Esophagus (tissue), 2 donors: ENCODE measurements around the gene LRRC3. TPM values are rescaled to one million over a fixed set of nuclear protein-coding genes. Genes with fewer than 3 reads are reported as not detected.

Experiments
- H3K27ac ChIP-seq, 2 donors: one replicate each; pipeline ENCODE4 v1.5.1; 2013; ENCODE audit warnings: low read depth in 2 of 2, mild to moderate bottlenecking in 2 of 2, inconsistent platforms in 1 of 2, low read length in 1 of 2, moderate library complexity in 1 of 2
- H3K27me3 ChIP-seq, 2 donors: one replicate each; pipeline ENCODE4 v1.6.1; 2013; ENCODE audit warnings: low read length in 2 of 2, control low read depth in 1 of 2, mild to moderate bottlenecking in 1 of 2; ENCODE audit not compliant: insufficient read depth in 2 of 2, control insufficient read depth in 1 of 2
- H3K36me3 ChIP-seq, 2 donors: one replicate each; pipeline ENCODE4 v1.6.1; 2013; ENCODE audit warnings: low read length in 1 of 2; ENCODE audit not compliant: control insufficient read depth in 2 of 2, insufficient read depth in 2 of 2
- H3K4me1 ChIP-seq, 2 donors: one replicate each; pipeline ENCODE4 v1.6.1; 2013; ENCODE audit warnings: low read length in 1 of 2; ENCODE audit not compliant: control insufficient read depth in 2 of 2, insufficient read depth in 2 of 2
- H3K4me3 ChIP-seq, 2 donors: one replicate each; pipeline ENCODE4 v1.5.1; 2013; ENCODE audit warnings: low read length in 2 of 2, mild to moderate bottlenecking in 2 of 2, low read depth in 1 of 2, moderate library complexity in 1 of 2
- H3K9me3 ChIP-seq, 2 donors: one replicate each; pipeline ENCODE4 v1.6.1; 2013; ENCODE audit warnings: mild to moderate bottlenecking in 2 of 2, low read depth in 1 of 2, low read length in 1 of 2, moderate library complexity in 1 of 2; ENCODE audit not compliant: control insufficient read depth in 2 of 2, insufficient read depth in 1 of 2
- WGBS, 2 donors: extraction: QIAGEN DNeasy Blood & Tissue Kit; methylation state at CpG; one replicate each; pipeline ENCODE4 v1.1.7; 2013; 5-methylcytosine and 5-hydroxymethylcytosine counted together
- polyA plus RNA-seq, 2 donors: library from polyadenylated mRNA; stranded (reverse); fragments of 200-250 nt; gene quantifications; one replicate each; pipeline ENCODE4 v1.2.3, GENCODE V29; 2013
- donor health status: healthy with polysubstance abuse.
- donor health status: Bipolar disorder and iron deficiency.

LRRC3 gene
- polyA plus RNA-seq, 2 donors = 0.63 to 0.93 TPM

- no peaks in the 10 kb centered on the region for H3K9me3 ChIP-seq
- H3K27ac ChIP-seq = no peak overlapping the region
- H3K4me1 ChIP-seq = peaks cover 0 to 7% of the 10 kb centered on the region in 2 donors
- H3K4me3 ChIP-seq = no peak overlapping the region
- H3K36me3 ChIP-seq = no peaks in the 10 kb centered on the region
- 81 to 83% methylated on average over 9 of the region's 9 CpGs for WGBS, 2 donors
- no peaks in the 10 kb centered on the region for H3K27me3 ChIP-seq
These were observed 53.1 kb downstream of the LRRC3 start for GRCh38 chr21:44508426-44508710.

DNA sequence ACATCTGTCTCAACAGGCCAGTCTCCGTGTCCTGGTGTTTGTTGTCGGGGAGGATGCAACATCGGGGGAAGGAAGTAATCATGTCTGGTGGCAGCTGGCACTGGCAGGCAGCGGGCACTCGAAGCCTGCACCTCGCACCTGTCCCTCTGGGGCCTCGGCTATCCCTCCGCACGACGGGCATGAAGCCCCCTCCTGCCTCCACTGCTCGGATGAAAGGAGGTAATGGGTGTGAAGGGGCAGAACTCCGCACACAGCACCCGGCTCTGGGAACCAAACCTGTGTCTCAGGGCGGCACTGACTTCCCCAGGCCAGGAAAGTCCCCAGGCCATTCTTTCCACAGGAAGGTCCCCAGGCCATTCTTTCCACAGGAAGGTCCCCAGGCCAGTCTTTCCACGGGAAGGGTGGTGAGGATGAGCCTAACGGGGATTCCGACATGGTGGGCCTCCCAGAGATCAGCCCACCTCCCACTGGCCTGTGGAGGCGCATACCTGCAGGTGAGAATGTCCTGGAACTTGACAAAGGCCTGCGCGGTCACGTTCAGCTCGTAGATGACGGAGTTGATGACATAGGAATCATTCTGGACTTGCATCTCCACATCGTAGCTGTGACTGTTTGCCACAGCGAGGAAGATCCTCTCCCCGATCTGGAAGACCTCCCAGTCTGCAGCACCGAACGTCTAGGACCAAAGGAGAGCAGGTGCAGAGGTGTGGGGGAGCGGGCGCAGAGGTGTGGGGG lies 53.6 kb downstream of the LRRC3 start:
- WGBS, 2 donors = 73 to 76% methylated on average over 30 of the region's 30 CpGs
- no peak overlapping the region for H3K4me3 ChIP-seq
- peaks cover 0 to 7% of the 10 kb centered on the region in 2 donors for H3K4me1 ChIP-seq
- no peaks in the 10 kb centered on the region for H3K9me3 ChIP-seq
- no peaks in the 10 kb centered on the region for H3K27me3 ChIP-seq
- H3K27ac ChIP-seq = no peak overlapping the region
- H3K36me3 ChIP-seq = no peaks in the 10 kb centered on the region

DNA sequence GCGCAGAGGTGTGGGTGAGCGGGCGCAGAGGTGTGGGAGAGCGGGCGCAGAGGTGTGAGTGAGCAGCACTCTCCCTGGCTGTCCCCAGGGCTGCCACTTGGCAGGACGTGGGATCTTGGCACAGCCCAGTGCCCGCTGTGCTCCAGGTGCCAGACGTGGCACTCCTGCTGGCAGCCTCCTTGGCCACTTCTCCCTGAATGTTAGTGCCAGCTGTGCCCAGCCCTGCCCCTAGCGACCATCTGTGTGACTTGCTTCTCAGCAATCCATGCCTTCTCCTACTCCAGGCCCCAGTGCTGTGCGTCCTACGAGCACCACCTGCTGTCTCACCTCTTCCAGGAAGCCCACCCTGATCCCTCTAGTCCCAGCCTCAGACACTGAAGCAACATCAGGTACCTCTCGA lies 54.2 kb downstream of the LRRC3 start:
- Histone ChIP-seq H3K36me3 (no peaks in the 10 kb centered on the region), H3K4me3 (no peak overlapping the region), H3K9me3 (no peaks in the 10 kb centered on the region), H3K27me3 (no peaks in the 10 kb centered on the region), H3K4me1 (peaks cover 0 to 7% of the 10 kb centered on the region in 2 donors), H3K27ac (no peak overlapping the region)
- 45 to 50% methylated on average over 6 to 12 of the region's 12 CpGs for WGBS, 2 donors

- 39 to 49% methylated on average over 18 of the region's 18 CpGs for WGBS, 2 donors
- Histone ChIP-seq H3K9me3 (no peaks in the 10 kb centered on the region), H3K27ac (no peak overlapping the region), H3K4me1 (peaks cover 0 to 7% of the 10 kb centered on the region in 2 donors), H3K36me3 (no peaks in the 10 kb centered on the region), H3K4me3 (no peak overlapping the region), H3K27me3 (no peaks in the 10 kb centered on the region)
These were observed 54.8 kb downstream of the LRRC3 start for GRCh38 chr21:44510109-44510507.

DNA sequence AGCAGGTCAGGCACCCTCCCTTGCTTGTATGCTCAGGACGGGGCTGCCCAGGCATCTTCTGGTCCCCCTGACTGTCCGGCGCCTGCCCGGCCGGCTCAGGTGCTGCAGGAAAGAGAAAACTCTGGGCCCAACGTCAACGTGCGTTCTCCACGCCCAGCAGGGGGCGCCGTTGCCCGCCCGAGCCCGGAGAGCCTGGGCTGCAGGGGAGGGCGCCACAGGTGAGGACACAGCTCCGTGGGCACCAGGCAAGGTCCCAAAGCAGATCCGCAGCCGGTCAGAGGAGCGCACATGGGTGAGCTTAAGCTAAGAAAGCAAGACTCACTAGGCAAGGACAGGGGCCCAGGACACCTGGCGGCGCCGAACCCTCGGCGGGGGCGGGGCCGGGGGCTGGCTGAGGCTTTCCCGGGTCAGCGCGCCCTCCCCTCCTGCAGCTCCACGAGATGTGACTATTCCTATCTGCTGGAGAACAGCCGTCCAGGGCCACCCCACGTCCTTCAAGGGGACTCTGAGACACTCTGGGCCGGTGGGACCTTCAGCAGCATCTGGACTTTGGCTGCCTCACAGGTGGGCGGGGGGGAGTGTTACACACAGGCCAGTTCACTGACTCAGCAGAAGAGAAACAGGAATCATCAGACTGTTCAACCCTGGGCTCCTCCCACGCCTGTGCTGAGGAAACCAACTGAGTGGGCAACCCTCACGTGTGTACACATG lies 55.4 kb downstream of the LRRC3 start:
- WGBS, 2 donors = 7 to 11% methylated on average over 35 to 36 of the region's 36 CpGs
- H3K4me3 ChIP-seq = no peak overlapping the region

GRCh38 chr21:44511219-44511937 lies 56.1 kb downstream of the LRRC3 start:
- Histone ChIP-seq H3K27ac (no peak overlapping the region), H3K9me3 (no peaks in the 10 kb centered on the region), H3K4me1 (peaks cover 0 to 7% of the 10 kb centered on the region in 2 donors), H3K36me3 (no peaks in the 10 kb centered on the region), H3K4me3 (no peak overlapping the region), H3K27me3 (no peaks in the 10 kb centered on the region)
- WGBS, 2 donors = 71 to 76% methylated on average over 11 of the region's 11 CpGs

More for the DNA sequence above, 55.4 kb downstream of the LRRC3 start:
- no peaks in the 10 kb centered on the region for H3K9me3 ChIP-seq
- peaks cover 0 to 7% of the 10 kb centered on the region in 2 donors for H3K4me1 ChIP-seq
- H3K27me3 ChIP-seq = no peaks in the 10 kb centered on the region
- H3K36me3 ChIP-seq = no peaks in the 10 kb centered on the region
- no peak overlapping the region for H3K27ac ChIP-seq

Other genes with a start within 250 kb of the LRRC3 start
- gene ICOSLG, start 214.6 kb upstream of the LRRC3 start, polyA plus RNA-seq = 1 to 10 TPM; 2.6 to 3.7 TPM
- not detected for gene DNMT3L, start 193.6 kb upstream of the LRRC3 start, polyA plus RNA-seq
- gene AIRE, start 169.6 kb upstream of the LRRC3 start, polyA plus RNA-seq = under 1 TPM; 0.01 to 0.06 TPM
- 10 to 100 TPM; 85.7 to 96.4 TPM for gene PFKL, start 155.5 kb upstream of the LRRC3 start, polyA plus RNA-seq
- 10 to 100 TPM; 13.9 to 19.1 TPM for gene CFAP410, start 116.1 kb upstream of the LRRC3 start, polyA plus RNA-seq
- 1 to 10 TPM; 1.2 to 1.7 TPM for gene TRPM2, start 101.9 kb upstream of the LRRC3 start, polyA plus RNA-seq
- gene KRTAP10-1, start 84.7 kb downstream of the LRRC3 start, polyA plus RNA-seq = not detected
- not detected for gene KRTAP10-2, start 96.0 kb downstream of the LRRC3 start, polyA plus RNA-seq
- not detected for gene KRTAP10-3, start 103.3 kb downstream of the LRRC3 start, polyA plus RNA-seq
- gene KRTAP10-4, start 118.2 kb downstream of the LRRC3 start, polyA plus RNA-seq = not detected
- not detected for gene KRTAP10-5, start 125.1 kb downstream of the LRRC3 start, polyA plus RNA-seq
- not detected for gene KRTAP10-6, start 137.0 kb downstream of the LRRC3 start, polyA plus RNA-seq
- gene KRTAP10-7, start 145.1 kb downstream of the LRRC3 start, polyA plus RNA-seq = not detected
- not detected for gene KRTAP10-8, start 156.6 kb downstream of the LRRC3 start, polyA plus RNA-seq
- gene KRTAP10-9, start 171.6 kb downstream of the LRRC3 start, polyA plus RNA-seq = not detected
- gene KRTAP10-10, start 181.8 kb downstream of the LRRC3 start, polyA plus RNA-seq = not detected
- not detected for gene KRTAP10-11, start 190.9 kb downstream of the LRRC3 start, polyA plus RNA-seq
- gene KRTAP12-4, start 199.1 kb downstream of the LRRC3 start, polyA plus RNA-seq = not detected
- not detected for gene KRTAP12-3, start 202.4 kb downstream of the LRRC3 start, polyA plus RNA-seq
- gene KRTAP12-2, start 211.4 kb downstream of the LRRC3 start, polyA plus RNA-seq = not detected
- not detected for gene KRTAP12-1, start 226.7 kb downstream of the LRRC3 start, polyA plus RNA-seq
- not detected for gene KRTAP10-12, start 241.7 kb downstream of the LRRC3 start, polyA plus RNA-seq